Endothelial cell (in vitro differentiated cells): Measurements from ENCODE around the gene ANTKMT. TPM values are rescaled to one million over a fixed set of nuclear protein-coding genes. Genes with fewer than 3 reads are reported as not detected.

ENCODE experiments used
- DNase-seq: peaks from one replicate; pipeline ENCODE4 v3.0.0; 2021; ENCODE audit warnings: low spot score
- H3K27ac Mint-ChIP-seq: one replicate; pipeline ENCODE4 v1.8.0; 2021; ENCODE audit warnings: mixed read lengths, inconsistent platforms; ENCODE audit not compliant: unreplicated experiment
- H3K27me3 Mint-ChIP-seq: one replicate; pipeline ENCODE4 v1.8.0; 2021; ENCODE audit warnings: mild to moderate bottlenecking, moderate library complexity, mixed read lengths, inconsistent platforms; ENCODE audit not compliant: unreplicated experiment
- H3K36me3 Mint-ChIP-seq: one replicate; pipeline ENCODE4 v1.8.0; 2021; ENCODE audit warnings: mild to moderate bottlenecking, low read depth, mixed read lengths, inconsistent platforms; ENCODE audit not compliant: unreplicated experiment
- H3K4me1 Mint-ChIP-seq: one replicate; pipeline ENCODE4 v1.8.0; 2021; ENCODE audit warnings: mild to moderate bottlenecking, mixed read lengths, inconsistent platforms; ENCODE audit not compliant: unreplicated experiment
- H3K4me3 Mint-ChIP-seq: one replicate; pipeline ENCODE4 v1.8.0; 2021; ENCODE audit warnings: mild to moderate bottlenecking, mixed read lengths, inconsistent platforms; ENCODE audit not compliant: unreplicated experiment
- H3K9me3 Mint-ChIP-seq: one replicate; pipeline ENCODE4 v1.8.0; 2021; ENCODE audit warnings: mixed read lengths, inconsistent platforms; ENCODE audit not compliant: unreplicated experiment
- total RNA-seq: library from RNA; stranded (reverse); fragmentation: NEBNext Ultra II Directional; extraction: Animal tissue kit (Norgen Biotek cat#: 25700); gene quantifications from one replicate; pipeline ENCODE4 v1.2.1, GENCODE V29; 2021; ENCODE audit not compliant: unreplicated experiment
- TF ChIP-seq, protein P1 (sequence below): fragments of 200-600 bp; sonication (generic); IDR thresholded peaks from one replicate; pipeline ENCODE4 v1.5.0; 2021; ENCODE audit warnings: antibody characterized with exemption; ENCODE audit not compliant: unreplicated experiment

ANTKMT gene
- total RNA-seq, 1 donor from 2014 or later = 11.1 TPM

DNA sequence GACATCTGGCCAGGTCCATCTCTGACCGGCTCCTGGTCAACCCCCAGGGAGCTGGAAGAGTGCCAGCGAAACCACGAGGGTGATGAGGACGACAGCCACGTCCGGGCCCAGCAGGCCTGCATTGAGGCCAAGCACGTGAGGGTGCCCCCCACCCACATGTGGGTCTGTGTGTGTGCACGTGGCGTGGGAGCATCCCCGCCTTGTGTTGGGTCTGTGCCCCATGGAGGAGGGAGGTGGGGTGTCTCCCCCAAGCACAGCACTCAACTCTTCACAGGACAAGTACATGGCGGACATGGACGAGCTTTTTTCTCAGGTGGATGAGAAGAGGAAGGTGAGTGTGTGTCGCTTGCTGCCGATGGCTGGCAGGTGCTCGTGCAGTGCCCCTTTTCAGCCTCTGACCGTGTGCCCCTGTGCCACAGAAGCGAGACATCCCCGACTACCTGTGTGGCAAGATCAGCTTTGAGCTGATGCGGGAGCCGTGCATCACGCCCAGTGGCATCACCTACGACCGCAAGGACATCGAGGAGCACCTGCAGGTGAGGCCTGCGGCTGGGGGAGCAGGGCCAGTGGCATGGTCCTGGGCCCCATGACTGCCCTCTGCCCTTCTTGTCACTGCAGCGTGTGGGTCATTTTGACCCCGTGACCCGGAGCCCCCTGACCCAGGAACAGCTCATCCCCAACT, 39.1 kb upstream of the ANTKMT start:
- H3K4me3 Mint-ChIP-seq = peak overlapping the region; percentile 87
- peaks cover 15% of the 10 kb centered on the region for H3K27me3 Mint-ChIP-seq
- no peaks in the 10 kb centered on the region for H3K9me3 Mint-ChIP-seq
- no peak overlapping the region for H3K27ac Mint-ChIP-seq
- H3K36me3 Mint-ChIP-seq = peaks cover 5% of the 10 kb centered on the region
- no peak for DNase-seq
- H3K4me1 Mint-ChIP-seq = peaks cover 6% of the 10 kb centered on the region
- TF ChIP-seq, protein P1, sequence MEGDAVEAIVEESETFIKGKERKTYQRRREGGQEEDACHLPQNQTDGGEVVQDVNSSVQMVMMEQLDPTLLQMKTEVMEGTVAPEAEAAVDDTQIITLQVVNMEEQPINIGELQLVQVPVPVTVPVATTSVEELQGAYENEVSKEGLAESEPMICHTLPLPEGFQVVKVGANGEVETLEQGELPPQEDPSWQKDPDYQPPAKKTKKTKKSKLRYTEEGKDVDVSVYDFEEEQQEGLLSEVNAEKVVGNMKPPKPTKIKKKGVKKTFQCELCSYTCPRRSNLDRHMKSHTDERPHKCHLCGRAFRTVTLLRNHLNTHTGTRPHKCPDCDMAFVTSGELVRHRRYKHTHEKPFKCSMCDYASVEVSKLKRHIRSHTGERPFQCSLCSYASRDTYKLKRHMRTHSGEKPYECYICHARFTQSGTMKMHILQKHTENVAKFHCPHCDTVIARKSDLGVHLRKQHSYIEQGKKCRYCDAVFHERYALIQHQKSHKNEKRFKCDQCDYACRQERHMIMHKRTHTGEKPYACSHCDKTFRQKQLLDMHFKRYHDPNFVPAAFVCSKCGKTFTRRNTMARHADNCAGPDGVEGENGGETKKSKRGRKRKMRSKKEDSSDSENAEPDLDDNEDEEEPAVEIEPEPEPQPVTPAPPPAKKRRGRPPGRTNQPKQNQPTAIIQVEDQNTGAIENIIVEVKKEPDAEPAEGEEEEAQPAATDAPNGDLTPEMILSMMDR = no peak

DNA sequence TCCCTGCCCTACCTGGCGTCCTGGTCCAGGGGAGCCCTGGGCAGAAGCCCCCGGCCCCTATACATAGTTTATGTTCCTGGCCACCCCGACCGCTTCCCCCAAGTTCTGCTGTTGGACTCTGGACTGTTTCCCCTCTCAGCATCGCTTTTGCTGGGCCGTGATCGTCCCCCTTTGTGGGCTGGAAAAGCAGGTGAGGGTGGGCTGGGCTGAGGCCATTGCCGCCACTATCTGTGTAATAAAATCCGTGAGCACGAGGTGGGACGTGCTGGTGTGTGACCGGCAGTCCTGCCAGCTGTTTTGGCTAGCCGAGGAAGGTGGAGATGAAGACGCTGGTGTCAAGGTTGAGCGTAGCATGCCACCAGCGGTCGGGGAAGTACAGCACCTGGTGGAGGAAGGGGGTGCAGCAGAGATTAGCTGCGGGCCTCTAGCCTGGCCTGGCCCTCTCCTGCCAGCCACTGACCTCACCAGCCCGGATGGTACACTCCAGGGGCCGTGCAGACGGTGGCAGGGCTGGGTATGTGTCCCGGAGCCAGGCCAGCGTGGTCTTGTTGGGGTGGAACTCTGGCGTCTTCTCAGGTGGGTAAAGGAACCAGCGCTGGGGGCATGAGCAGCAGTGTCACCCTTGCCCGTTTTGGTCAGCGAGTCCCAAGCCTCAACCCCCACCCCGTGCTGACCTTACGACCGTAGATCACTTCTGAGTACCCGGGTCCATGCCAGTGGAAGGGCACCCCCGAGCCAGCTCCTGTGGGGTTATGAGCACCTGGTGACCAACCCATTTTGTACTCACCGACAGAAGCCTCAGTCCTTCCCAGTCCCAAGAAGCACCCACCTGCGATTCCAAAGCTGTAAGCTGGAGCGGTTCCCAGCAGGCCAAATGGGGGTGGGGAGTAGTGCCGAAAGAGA, 38.2 kb upstream of the ANTKMT start:
- TF ChIP-seq, protein P1 = no peak
- H3K27me3 Mint-ChIP-seq = peaks cover 14% of the 10 kb centered on the region
- peak overlapping the region; percentile 80 for H3K27ac Mint-ChIP-seq
- no peaks in the 10 kb centered on the region for H3K9me3 Mint-ChIP-seq
- peak overlapping the region; percentile 87 for H3K4me3 Mint-ChIP-seq
- peaks cover 6% of the 10 kb centered on the region for H3K4me1 Mint-ChIP-seq
- no peak for DNase-seq
- H3K36me3 Mint-ChIP-seq = peaks cover 5% of the 10 kb centered on the region

DNA sequence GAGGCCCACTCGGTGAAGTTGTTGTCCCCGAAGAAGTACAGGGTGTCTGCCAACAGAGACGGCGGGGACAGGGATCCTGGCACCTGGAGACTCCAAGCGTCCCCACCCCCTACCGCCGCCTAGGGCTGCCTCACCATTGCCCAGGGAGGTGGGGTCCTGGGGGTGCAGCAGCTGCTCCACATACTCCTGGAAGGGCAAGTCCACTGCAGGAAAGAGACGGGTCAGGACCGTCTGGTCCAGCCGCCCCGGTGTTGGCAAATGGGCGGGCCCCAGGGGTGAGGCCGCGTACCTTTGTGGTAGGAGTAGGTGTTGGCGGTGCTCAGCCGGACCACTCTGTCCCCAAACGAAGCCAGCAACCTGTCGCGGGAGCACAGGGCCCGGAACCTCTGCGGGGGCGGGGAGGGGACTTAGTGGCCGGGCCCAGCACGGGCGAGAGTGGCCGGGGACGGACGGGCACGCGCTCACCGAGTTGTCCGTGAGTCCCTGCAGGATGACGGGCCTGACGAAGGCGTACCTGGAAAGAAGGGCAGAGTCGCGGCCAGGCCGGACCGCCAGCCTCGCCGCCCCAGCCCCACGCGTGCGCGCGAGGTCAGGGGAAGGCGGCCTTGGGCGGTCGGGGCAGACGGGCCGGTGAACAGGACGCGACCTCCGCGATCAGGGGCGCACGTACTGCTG, 37.4 kb upstream of the ANTKMT start:
- Mint-ChIP-seq H3K36me3 (peaks cover 5% of the 10 kb centered on the region), H3K4me1 (peaks cover 6% of the 10 kb centered on the region), H3K9me3 (no peaks in the 10 kb centered on the region), H3K27me3 (peaks cover 14% of the 10 kb centered on the region), H3K4me3 (peak overlapping the region; percentile 47), H3K27ac (no peak overlapping the region)
- TF ChIP-seq, protein P1 = no peak
- no peak for DNase-seq

DNA sequence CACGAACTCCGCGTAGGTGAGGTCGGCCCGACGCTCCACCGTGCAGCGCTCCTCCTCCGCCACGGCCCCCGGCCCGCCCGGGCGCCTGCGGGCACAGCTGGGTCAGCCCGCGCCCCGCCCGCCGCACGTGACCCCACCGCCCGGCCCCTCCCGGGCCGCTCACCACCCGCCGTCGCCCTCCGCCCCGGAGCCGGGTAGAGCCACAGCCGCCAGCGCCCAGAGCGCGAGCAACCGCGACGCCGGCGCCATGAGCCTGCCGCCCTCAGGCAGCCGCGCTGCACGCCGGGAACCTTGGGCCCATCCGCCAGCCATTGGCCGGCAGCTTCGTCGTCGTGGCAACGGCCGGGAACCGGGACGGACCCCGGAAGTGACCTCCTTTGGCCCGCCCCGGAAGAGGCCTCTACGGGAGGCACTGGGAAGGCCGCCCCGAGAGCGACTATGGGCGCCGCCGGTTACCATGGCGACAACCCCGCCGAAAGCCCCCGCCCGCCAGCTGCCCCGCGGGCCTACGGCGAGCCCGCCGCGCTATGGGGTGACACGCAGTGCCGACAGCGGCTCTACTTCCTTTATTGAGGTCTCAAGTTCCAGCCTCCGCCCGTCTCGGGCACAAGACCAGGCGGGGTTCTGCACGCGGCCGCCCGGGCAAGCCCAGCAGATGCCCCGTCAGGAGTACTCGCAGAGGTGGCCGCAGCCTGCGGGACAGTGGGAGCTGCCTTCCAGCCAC, 36.7 kb upstream of the ANTKMT start, which contains the start of gene JMJD8:
Gene JMJD8 (minus strand): TSS at position 264 of the 724 bp plus-strand sequence. CDS start 15 bp downstream, at position 249.
- Mint-ChIP-seq H3K4me1 (peaks cover 6% of the 10 kb centered on the region), H3K9me3 (no peaks in the 10 kb centered on the region), H3K27ac (no peak within 1 kb of the TSS), H3K36me3 (peaks cover 5% of the 10 kb centered on the region), H3K4me3 (peak within 1 kb of the TSS; percentile 47), H3K27me3 (peaks cover 15% of the 10 kb centered on the region)
- peak; percentile 82 for DNase-seq
- TF ChIP-seq, protein P1 = no peak
